Fibroblast of pulmonary artery (primary cell): ENCODE measurements around the gene RUVBL2.

ENCODE experiments used
- DNase-seq: peaks from one replicate; pipeline ENCODE4 v3.0.0-alpha.2; 2010; ENCODE audit warnings: low read depth
- H3K4me3 ChIP-seq: replicated peaks from 2 replicates; pipeline ENCODE4 v1.5.1; 2011; ENCODE audit warnings: low read depth, mild to moderate bottlenecking, control low read depth, low read length, moderate library complexity
- TF ChIP-seq, protein P1 (sequence below): IDR thresholded peaks from 2 replicates; pipeline ENCODE4 v1.5.1; 2011; ENCODE audit warnings: mild to moderate bottlenecking, control low read depth, low read length, inconsistent platforms; ENCODE audit errors: missing control alignments

Gene RUVBL2

DNA sequence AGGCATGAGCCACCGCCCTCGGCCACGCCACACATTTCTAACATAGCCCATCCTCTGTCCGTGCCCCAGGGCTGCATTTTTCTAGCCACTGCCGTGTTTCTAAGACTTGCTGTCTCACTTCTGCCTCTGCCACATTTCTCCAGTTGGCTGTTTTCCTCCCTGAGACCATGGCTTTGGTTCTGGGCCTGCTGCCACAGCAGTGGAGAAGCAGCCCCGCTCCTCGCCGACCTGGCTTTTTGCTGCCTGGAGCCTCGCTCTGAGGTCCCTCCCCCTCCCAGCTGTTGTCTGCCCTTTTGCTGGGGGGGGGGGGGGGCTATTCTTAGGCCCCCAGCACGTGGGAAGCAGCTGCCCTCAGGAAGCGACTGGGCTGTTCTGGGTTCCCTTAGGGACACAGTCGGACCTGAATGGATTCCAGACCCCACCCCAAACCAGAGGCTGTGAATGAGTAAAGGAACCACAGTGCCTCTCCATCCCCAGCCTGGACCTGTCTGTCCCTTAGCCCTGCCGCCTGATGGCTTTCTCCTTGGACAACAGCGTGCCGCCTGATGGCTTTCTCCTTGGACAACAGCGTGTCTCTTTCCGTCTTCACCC is 3.9 kb upstream of the RUVBL2 start:
- DNase-seq = no peak
- no peak overlapping the region for H3K4me3 ChIP-seq
- TF ChIP-seq, protein P1, sequence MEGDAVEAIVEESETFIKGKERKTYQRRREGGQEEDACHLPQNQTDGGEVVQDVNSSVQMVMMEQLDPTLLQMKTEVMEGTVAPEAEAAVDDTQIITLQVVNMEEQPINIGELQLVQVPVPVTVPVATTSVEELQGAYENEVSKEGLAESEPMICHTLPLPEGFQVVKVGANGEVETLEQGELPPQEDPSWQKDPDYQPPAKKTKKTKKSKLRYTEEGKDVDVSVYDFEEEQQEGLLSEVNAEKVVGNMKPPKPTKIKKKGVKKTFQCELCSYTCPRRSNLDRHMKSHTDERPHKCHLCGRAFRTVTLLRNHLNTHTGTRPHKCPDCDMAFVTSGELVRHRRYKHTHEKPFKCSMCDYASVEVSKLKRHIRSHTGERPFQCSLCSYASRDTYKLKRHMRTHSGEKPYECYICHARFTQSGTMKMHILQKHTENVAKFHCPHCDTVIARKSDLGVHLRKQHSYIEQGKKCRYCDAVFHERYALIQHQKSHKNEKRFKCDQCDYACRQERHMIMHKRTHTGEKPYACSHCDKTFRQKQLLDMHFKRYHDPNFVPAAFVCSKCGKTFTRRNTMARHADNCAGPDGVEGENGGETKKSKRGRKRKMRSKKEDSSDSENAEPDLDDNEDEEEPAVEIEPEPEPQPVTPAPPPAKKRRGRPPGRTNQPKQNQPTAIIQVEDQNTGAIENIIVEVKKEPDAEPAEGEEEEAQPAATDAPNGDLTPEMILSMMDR = no peak

DNA sequence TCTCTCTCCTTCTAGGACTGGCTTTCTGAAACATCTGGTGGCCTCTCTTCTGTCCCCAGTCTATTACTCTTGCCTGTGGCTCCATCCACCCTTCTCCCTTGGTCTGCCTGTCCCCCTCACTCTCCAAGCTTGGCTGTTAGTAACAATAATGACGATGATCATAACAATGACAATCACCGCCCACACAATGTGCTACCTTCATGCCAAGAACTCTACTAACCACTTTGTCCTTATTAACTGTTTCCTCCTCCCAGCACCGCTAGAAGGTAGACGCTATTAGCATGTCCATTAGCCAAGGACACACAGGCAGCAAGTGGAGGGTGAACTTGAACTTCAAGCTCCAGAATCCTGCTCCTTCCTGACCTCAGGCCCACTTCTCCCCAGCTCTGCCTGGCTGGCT is 3.3 kb upstream of the RUVBL2 start:
- H3K4me3 ChIP-seq = no peak overlapping the region
- TF ChIP-seq, protein P1 = no peak
- no peak for DNase-seq

DNA sequence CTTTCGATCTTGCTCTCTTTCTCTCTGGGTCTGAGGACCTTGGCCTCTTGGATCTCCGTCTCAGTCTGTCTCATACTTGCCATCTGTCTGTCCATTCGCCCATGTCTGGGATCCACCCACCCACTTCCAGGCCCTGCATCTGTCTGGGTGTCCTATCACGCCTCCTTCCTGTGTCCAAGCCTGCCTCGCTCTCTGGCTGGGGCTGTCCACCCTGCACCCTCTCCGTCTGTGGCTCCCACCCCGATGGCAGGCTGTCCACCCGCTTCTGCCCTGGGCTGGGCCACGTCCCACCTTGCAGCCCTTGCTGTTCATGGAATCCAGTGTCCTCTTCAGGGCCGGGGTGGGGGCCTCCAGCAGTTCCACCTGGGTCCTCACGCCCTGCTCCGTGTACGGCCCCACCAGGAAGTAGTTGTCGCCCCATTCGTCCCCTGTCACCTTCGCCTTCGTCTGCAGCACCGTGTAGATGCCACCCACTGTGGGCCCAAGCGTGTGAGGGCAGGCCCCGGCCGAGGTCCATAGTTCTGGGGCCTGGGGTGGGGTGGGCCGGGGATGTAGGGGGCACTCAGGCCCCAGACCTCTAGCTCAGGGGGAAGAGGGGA is 2.6 kb upstream of the RUVBL2 start:
- H3K4me3 ChIP-seq = peak overlapping the region; percentile 97
- TF ChIP-seq, protein P1 = no peak

DNA sequence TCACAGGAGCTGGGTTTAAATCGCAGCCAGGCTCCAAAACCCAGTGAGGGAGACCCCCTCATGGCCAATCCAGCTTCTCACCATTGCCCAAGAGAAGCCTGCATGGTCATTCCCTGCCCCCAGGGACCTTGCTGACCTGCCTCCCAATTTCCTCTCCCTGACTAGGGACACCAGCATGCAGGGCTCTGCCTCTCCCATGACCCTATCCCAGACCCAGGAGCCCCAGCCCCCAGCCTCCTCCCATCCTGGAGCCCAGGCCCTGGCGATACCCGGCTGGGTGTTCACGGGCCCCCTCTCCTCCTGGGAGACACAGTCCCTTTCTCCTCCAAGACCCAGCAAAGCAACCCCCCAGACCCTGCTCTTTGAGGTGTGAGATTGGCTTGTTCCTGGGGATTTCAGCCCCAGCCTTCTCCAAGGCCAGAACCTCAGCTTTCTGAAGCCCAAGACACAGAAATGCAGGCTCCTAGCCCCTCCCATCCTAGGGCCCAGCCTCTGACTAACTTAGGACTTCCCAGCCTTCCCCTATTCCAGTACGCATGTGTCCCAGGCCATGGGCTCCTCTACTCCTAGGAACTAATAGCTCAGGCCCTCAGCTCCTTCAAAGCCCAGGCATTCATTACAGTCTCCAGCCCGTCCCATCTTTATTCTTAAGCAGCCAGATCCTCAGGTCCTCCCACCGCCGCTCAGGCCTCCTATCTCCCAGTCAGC is 1.7 kb upstream of the RUVBL2 start:
- TF ChIP-seq, protein P1 = no peak
- peak overlapping the region; percentile 97 for H3K4me3 ChIP-seq
- peak; percentile 82 for DNase-seq

More for the DNA sequence above, 2.6 kb upstream of the RUVBL2 start:
- no peak for DNase-seq

DNA sequence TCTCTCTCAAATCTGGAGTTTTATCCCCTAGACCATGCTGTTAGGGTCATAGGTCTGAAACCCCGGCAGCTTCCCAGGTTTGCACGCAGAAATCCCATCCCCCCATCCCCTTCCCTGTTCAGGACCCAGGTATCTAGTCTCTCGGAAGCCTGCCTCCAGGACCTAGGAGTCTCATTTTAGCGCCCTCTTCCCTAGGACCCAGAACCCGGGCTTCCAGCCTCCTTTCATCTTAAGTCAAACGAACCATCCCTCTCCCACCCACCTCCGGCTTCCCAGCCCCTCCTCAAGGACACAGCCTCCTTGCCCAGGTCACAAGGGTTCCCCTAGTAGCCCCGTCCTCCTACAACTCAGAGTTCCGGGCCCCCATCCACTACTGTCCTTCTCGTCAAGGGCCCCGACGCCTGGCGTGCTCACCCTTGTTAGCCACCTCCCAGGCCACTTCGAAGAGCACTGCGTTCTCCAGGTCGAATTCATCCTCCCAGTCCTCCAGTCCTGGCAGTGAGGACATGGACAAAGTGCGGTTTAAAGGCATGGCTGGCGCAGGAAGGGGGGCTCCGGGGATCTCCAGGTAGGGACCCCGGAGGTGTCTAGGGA is 1.0 kb upstream of the RUVBL2 start:
- peak overlapping the region; percentile 97 for H3K4me3 ChIP-seq

DNA sequence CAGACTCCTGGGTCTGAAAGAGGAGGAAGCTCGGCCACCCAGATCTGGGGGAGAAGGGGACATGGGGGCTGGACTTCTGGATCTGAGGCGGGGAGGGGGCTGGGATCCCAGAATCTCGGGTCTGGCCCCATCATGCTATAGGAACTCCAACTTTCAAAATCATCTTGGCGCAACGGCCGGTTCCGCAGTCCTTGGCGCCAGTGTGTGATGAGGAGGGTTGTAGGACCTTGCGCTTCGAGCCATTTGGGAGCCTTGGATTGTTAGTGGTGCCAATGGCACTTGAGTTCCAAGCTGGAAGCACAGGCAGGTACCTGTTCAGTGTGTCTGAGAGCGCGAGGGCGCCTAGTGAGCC is 324 bp downstream of the RUVBL2 start:
- TF ChIP-seq, protein P1 = no peak
- no peak for DNase-seq

More for the DNA sequence above, 1.0 kb upstream of the RUVBL2 start:
- no peak for DNase-seq
- TF ChIP-seq, protein P1 = no peak

More for the DNA sequence above, 324 bp downstream of the RUVBL2 start:
- peak overlapping the region; percentile 97 for H3K4me3 ChIP-seq
